WTC11 (cell line): Measurements from ENCODE around the gene PRMT9. TPM values are rescaled to one million over a fixed set of nuclear protein-coding genes. Genes with fewer than 3 reads are reported as not detected.

Source experiments
- ATAC-seq: fragments of 200-7000 bp; cut with Tn5 transposase; 2 replicates; pipeline ENCODE4 v1.10.0; 2021; ENCODE audit warnings: mild to moderate bottlenecking, moderate library complexity
- CTCF ChIA-PET: fragments of 300-600 bp; sonication (Branson Sonifier 250); formaldehyde crosslinking; loops from one replicate; lab custom pipeline; 2021; ENCODE audit warnings: antibody characterized with exemption; lab: Charles Lee
- POLR2A ChIA-PET: fragments of 350-600 bp; sonication (Branson Sonifier 250); formaldehyde crosslinking; loops from one replicate; lab custom pipeline; 2021; ENCODE audit warnings: antibody characterized with exemption; lab: Charles Lee
- DNase-seq: peaks from one replicate; pipeline ENCODE4 v3.0.0; 2021; ENCODE audit warnings: low spot score
- H3K27ac Mint-ChIP-seq: 2 replicates; pipeline ENCODE4 v1.8.0; 2021; ENCODE audit warnings: mixed read lengths
- H3K27me3 Mint-ChIP-seq: 2 replicates; pipeline ENCODE4 v1.8.0; 2021; ENCODE audit warnings: low read depth, mild to moderate bottlenecking, moderate library complexity, mixed read lengths
- H3K36me3 Mint-ChIP-seq: 2 replicates; pipeline ENCODE4 v1.8.0; 2021; ENCODE audit warnings: mixed read lengths
- H3K4me1 Mint-ChIP-seq: 2 replicates; pipeline ENCODE4 v1.8.0; 2022; ENCODE audit warnings: mixed read lengths
- H3K4me3 Mint-ChIP-seq: 2 replicates; pipeline ENCODE4 v1.8.0; 2021; ENCODE audit warnings: mild to moderate bottlenecking, moderate library complexity, mixed read lengths
- H3K9me3 Mint-ChIP-seq: 2 replicates; pipeline ENCODE4 v1.8.0; 2021; ENCODE audit warnings: mixed read lengths
- ELF4 ChIP-seq: sonication (generic); formaldehyde crosslinking; IDR thresholded peaks from 2 replicates; pipeline ENCODE4 v1.8.1; 2022; ENCODE audit warnings: low read depth, mild to moderate bottlenecking, moderate library complexity, missing genetic modification reagents
- ETV6 ChIP-seq: sonication (generic); formaldehyde crosslinking; IDR thresholded peaks from 2 replicates; pipeline ENCODE4 v1.8.1; 2022; ENCODE audit warnings: mild to moderate bottlenecking, missing genetic modification reagents
- FOXK1 ChIP-seq: sonication (generic); formaldehyde crosslinking; IDR thresholded peaks from 2 replicates; pipeline ENCODE4 v1.8.0; 2022; ENCODE audit warnings: mild to moderate bottlenecking, moderate library complexity, missing genetic modification reagents
- KAT7 ChIP-seq: sonication (generic); formaldehyde crosslinking; IDR thresholded peaks from 2 replicates; pipeline ENCODE4 v1.8.1; 2023; ENCODE audit warnings: missing genetic modification reagents, mild to moderate bottlenecking, borderline replicate concordance
- MXD4 ChIP-seq: fragments of 250-450 bp; sonication (Bioruptor Pico); IDR thresholded peaks from 2 replicates; pipeline ENCODE4 v1.8.0; 2021; ENCODE audit warnings: mild to moderate bottlenecking, moderate library complexity, borderline replicate concordance
- NFATC4 ChIP-seq: fragments of 250-450 bp; sonication (Bioruptor Pico); IDR thresholded peaks from 2 replicates; pipeline ENCODE4 v1.9.0; 2021; ENCODE audit warnings: mild to moderate bottlenecking
- NFYB ChIP-seq: sonication (generic); formaldehyde crosslinking; conservative IDR thresholded peaks from 2 replicates; pipeline ENCODE4 v1.8.0; 2022; ENCODE audit warnings: low read depth, missing genetic modification reagents
- NR1H2 ChIP-seq: sonication (generic); formaldehyde crosslinking; IDR thresholded peaks from 2 replicates; pipeline ENCODE4 v1.9.0; 2021; ENCODE audit warnings: mild to moderate bottlenecking, moderate library complexity, missing genetic modification reagents
- NR3C1 ChIP-seq: sonication (generic); formaldehyde crosslinking; conservative IDR thresholded peaks from 2 replicates; pipeline ENCODE4 v1.8.1; 2023; ENCODE audit warnings: low read depth, mild to moderate bottlenecking, missing genetic modification reagents
- RELA ChIP-seq: sonication (generic); formaldehyde crosslinking; IDR thresholded peaks from 2 replicates; pipeline ENCODE4 v1.8.1; 2022; ENCODE audit warnings: missing genetic modification reagents, mild to moderate bottlenecking, borderline replicate concordance
- SMAD4 ChIP-seq: sonication (generic); formaldehyde crosslinking; IDR thresholded peaks from 2 replicates; pipeline ENCODE4 v1.8.0; 2022; ENCODE audit warnings: mild to moderate bottlenecking, missing genetic modification reagents
- TEAD4 ChIP-seq: sonication (generic); formaldehyde crosslinking; IDR thresholded peaks from 2 replicates; pipeline ENCODE4 v1.8.0; 2022; ENCODE audit warnings: mild to moderate bottlenecking, missing genetic modification reagents
- TP53 ChIP-seq: sonication (generic); formaldehyde crosslinking; IDR thresholded peaks from 2 replicates; pipeline ENCODE4 v1.8.1; 2023; ENCODE audit warnings: mild to moderate bottlenecking, missing genetic modification reagents
- ZBTB21 ChIP-seq: sonication (generic); formaldehyde crosslinking; IDR thresholded peaks from 2 replicates; pipeline ENCODE4 v1.8.1; 2023; ENCODE audit warnings: mild to moderate bottlenecking, missing genetic modification reagents, borderline replicate concordance
- ZNF138 ChIP-seq: sonication (generic); formaldehyde crosslinking; conservative IDR thresholded peaks from 2 replicates; pipeline ENCODE4 v1.8.1; 2022; ENCODE audit warnings: mild to moderate bottlenecking, moderate library complexity, missing genetic modification reagents
- ZNF219 ChIP-seq: sonication (generic); formaldehyde crosslinking; IDR thresholded peaks from 2 replicates; pipeline ENCODE4 v1.8.0; 2023; ENCODE audit warnings: missing genetic modification reagents, mild to moderate bottlenecking, borderline replicate concordance
- ZNF263 ChIP-seq: sonication (generic); formaldehyde crosslinking; IDR thresholded peaks from 2 replicates; pipeline ENCODE4 v1.8.1; 2022; ENCODE audit warnings: low read depth, mild to moderate bottlenecking, moderate library complexity, missing genetic modification reagents
- total RNA-seq: library from RNA; stranded (reverse); gene quantifications from 3 replicates; pipeline ENCODE4 v1.2.3, GENCODE V29; 2021
- TF ChIP-seq, protein P1 (sequence below): sonication (generic); formaldehyde crosslinking; IDR thresholded peaks from 2 replicates; pipeline ENCODE4 v1.8.0; 2023; ENCODE audit warnings: missing genetic modification reagents
- TF ChIP-seq, protein P2 (sequence below): sonication (generic); formaldehyde crosslinking; conservative IDR thresholded peaks from 2 replicates; pipeline ENCODE4 v1.8.1; 2023; ENCODE audit warnings: mild to moderate bottlenecking, low read depth, missing genetic modification reagents, moderate library complexity
- TF ChIP-seq, protein P3 (sequence below): fragments of 250-450 bp; sonication (Bioruptor Pico); IDR thresholded peaks from 2 replicates; pipeline ENCODE4 v2.1.2; 2022; ENCODE audit warnings: mild to moderate bottlenecking, moderate library complexity
- TF ChIP-seq, protein P4 (sequence below): fragments of 250-450 bp; sonication (Bioruptor Pico); conservative IDR thresholded peaks from 2 replicates; pipeline ENCODE4 v1.9.0; 2021; ENCODE audit warnings: mild to moderate bottlenecking
- TF ChIP-seq, protein P5 (sequence below): sonication (generic); formaldehyde crosslinking; IDR thresholded peaks from 2 replicates; pipeline ENCODE4 v1.8.0; 2023; ENCODE audit warnings: mild to moderate bottlenecking, missing genetic modification reagents
- TF ChIP-seq, protein P6 (sequence below): sonication (generic); formaldehyde crosslinking; IDR thresholded peaks from 2 replicates; pipeline ENCODE4 v1.8.0; 2022; ENCODE audit warnings: mild to moderate bottlenecking, missing genetic modification reagents

Gene PRMT9
- total RNA-seq, 1 experiment from 2014 or later: 11.4 TPM

DNA sequence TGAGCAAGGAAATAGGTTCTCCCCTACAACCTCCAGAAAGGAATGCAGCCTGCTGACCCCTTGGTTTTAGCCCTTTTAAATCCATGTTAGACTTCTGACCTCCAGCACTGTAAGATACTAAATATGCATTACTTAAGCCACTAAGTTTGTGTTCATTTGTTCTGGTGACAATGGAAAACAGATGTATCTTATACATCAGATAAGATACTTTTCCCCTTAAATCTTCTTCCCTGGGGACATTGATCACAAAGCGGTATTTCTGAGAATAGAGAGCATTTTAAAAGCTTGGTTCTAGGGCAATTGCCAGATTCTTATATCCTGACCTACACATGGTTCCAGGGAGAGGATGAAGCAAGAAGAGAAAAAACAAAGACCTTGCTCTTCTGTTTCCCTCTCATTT is 73.3 kb downstream of the PRMT9 start:
- TF ChIP-seq, protein P1, sequence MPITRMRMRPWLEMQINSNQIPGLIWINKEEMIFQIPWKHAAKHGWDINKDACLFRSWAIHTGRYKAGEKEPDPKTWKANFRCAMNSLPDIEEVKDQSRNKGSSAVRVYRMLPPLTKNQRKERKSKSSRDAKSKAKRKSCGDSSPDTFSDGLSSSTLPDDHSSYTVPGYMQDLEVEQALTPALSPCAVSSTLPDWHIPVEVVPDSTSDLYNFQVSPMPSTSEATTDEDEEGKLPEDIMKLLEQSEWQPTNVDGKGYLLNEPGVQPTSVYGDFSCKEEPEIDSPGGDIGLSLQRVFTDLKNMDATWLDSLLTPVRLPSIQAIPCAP: no peak
- no peak for TF ChIP-seq MXD4 (CRISPR knock-in tag)
- TF ChIP-seq RELA (CRISPR knock-in tag): no peak
- TF ChIP-seq, protein P2, sequence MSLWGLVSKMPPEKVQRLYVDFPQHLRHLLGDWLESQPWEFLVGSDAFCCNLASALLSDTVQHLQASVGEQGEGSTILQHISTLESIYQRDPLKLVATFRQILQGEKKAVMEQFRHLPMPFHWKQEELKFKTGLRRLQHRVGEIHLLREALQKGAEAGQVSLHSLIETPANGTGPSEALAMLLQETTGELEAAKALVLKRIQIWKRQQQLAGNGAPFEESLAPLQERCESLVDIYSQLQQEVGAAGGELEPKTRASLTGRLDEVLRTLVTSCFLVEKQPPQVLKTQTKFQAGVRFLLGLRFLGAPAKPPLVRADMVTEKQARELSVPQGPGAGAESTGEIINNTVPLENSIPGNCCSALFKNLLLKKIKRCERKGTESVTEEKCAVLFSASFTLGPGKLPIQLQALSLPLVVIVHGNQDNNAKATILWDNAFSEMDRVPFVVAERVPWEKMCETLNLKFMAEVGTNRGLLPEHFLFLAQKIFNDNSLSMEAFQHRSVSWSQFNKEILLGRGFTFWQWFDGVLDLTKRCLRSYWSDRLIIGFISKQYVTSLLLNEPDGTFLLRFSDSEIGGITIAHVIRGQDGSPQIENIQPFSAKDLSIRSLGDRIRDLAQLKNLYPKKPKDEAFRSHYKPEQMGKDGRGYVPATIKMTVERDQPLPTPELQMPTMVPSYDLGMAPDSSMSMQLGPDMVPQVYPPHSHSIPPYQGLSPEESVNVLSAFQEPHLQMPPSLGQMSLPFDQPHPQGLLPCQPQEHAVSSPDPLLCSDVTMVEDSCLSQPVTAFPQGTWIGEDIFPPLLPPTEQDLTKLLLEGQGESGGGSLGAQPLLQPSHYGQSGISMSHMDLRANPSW (CRISPR knock-in tag): no peak
- no peak for TF ChIP-seq NR3C1 (CRISPR knock-in tag)
- TF ChIP-seq, protein P3, sequence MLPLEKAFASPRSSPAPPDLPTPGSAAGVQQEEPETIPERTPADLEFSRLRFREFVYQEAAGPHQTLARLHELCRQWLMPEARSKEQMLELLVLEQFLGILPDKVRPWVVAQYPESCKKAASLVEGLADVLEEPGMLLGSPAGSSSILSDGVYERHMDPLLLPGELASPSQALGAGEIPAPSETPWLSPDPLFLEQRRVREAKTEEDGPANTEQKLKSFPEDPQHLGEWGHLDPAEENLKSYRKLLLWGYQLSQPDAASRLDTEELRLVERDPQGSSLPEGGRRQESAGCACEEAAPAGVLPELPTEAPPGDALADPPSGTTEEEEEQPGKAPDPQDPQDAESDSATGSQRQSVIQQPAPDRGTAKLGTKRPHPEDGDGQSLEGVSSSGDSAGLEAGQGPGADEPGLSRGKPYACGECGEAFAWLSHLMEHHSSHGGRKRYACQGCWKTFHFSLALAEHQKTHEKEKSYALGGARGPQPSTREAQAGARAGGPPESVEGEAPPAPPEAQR (CRISPR knock-in tag): no peak
- no peak for TF ChIP-seq TP53 (CRISPR knock-in tag)
- no peak for TF ChIP-seq FOXK1 (CRISPR knock-in tag)
- TF ChIP-seq NFATC4: no peak
- no peak for TF ChIP-seq ZNF263
- TF ChIP-seq ELF4: no peak
- no peak for TF ChIP-seq ETV6 (CRISPR knock-in tag)
- TF ChIP-seq, protein P4, sequence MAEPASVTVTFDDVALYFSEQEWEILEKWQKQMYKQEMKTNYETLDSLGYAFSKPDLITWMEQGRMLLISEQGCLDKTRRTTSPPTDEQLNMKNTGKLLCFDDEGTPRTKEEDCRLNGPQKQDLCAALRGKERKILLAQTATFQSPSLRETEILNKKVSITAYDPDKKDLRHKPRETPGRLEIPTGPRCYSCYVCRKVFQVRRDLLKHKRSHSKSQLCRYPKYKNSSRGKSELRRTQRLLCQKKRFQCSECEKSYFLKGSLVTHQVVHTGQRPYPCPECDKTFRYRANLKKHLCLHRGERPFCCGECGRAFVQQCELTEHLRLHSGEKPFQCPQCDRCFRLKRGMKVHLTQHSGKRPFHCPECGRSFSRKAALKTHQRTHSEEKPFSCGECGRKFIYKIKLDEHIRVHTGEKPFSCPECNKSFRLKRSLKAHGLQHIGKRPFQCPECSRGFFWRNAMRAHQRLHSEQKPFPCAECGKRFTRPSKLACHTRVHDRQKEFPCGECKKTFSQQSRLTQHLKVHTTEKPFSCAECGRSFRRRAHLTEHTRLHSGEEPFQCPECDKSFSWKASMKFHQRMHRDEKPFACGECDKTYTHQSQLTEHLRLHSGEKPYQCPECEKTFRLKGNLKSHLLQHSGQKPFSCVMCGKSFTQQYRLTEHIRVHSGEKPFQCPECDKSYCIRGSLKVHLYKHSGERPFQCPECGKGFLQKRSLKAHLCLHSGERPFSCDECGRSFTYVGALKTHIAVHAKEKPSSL: no peak
- TF ChIP-seq, protein P5, sequence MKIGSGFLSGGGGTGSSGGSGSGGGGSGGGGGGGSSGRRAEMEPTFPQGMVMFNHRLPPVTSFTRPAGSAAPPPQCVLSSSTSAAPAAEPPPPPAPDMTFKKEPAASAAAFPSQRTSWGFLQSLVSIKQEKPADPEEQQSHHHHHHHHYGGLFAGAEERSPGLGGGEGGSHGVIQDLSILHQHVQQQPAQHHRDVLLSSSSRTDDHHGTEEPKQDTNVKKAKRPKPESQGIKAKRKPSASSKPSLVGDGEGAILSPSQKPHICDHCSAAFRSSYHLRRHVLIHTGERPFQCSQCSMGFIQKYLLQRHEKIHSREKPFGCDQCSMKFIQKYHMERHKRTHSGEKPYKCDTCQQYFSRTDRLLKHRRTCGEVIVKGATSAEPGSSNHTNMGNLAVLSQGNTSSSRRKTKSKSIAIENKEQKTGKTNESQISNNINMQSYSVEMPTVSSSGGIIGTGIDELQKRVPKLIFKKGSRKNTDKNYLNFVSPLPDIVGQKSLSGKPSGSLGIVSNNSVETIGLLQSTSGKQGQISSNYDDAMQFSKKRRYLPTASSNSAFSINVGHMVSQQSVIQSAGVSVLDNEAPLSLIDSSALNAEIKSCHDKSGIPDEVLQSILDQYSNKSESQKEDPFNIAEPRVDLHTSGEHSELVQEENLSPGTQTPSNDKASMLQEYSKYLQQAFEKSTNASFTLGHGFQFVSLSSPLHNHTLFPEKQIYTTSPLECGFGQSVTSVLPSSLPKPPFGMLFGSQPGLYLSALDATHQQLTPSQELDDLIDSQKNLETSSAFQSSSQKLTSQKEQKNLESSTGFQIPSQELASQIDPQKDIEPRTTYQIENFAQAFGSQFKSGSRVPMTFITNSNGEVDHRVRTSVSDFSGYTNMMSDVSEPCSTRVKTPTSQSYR (CRISPR knock-in tag): no peak
- TF ChIP-seq ZNF219: no peak
- TF ChIP-seq, all 79 proteins: peak for 0
- H3K36me3 Mint-ChIP-seq: no peaks in the 10 kb centered on the region
- no peaks in the 10 kb centered on the region for H3K4me1 Mint-ChIP-seq
- ATAC-seq (no peak), DNase-seq (no peak)
- no peak overlapping the region for H3K4me3 Mint-ChIP-seq
- H3K9me3 Mint-ChIP-seq: no peaks in the 10 kb centered on the region
- no peak overlapping the region for H3K27ac Mint-ChIP-seq
- POLR2A ChIA-PET: no interaction called here
- H3K27me3 Mint-ChIP-seq: no peaks in the 10 kb centered on the region
- CTCF ChIA-PET: no interaction called here

DNA sequence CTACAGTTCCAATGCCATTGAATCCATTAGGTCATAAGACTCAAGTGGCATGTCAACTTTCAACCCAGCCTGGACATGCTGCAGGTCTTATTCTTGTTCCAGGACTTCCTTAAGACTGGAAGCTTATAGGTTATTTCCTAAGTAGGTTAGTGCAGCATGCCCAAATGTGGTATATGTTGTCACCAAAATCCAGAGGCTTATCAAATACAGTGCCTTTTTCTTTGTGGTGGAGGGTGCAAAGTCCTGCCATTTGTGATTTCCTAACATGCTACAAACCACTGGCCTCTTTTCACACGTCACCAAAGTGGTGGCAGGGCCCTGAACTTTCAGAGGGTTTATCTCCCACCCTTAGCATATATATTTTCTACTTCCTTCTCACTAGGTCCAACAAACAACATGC is 76.5 kb downstream of the PRMT9 start:
- ChIA-PET POLR2A (no interaction called here), CTCF (no interaction called here)
- H3K4me1 Mint-ChIP-seq: no peaks in the 10 kb centered on the region
- H3K9me3 Mint-ChIP-seq: no peaks in the 10 kb centered on the region
- ATAC-seq: no peak
- H3K4me3 Mint-ChIP-seq: no peak overlapping the region
- no peaks in the 10 kb centered on the region for H3K36me3 Mint-ChIP-seq
- H3K27me3 Mint-ChIP-seq: no peaks in the 10 kb centered on the region
- no peak for DNase-seq
- no peak overlapping the region for H3K27ac Mint-ChIP-seq
- TF ChIP-seq NR1H2 (CRISPR knock-in tag): no peak
- TF ChIP-seq, protein P2 (CRISPR knock-in tag): no peak
- TF ChIP-seq ZNF138 (CRISPR knock-in tag): no peak
- no peak for TF ChIP-seq SMAD4
- no peak for TF ChIP-seq TEAD4 (CRISPR knock-in tag)
- no peak for TF ChIP-seq NFYB (CRISPR knock-in tag)
- TF ChIP-seq ZBTB21 (CRISPR knock-in tag): no peak
- TF ChIP-seq, protein P6, sequence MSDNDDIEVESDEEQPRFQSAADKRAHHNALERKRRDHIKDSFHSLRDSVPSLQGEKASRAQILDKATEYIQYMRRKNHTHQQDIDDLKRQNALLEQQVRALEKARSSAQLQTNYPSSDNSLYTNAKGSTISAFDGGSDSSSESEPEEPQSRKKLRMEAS: no peak
- no peak for TF ChIP-seq KAT7 (CRISPR knock-in tag)
